CD14-positive monocyte (primary cell): ENCODE data around the gene OR1D5. TPM values are rescaled to one million over a fixed set of nuclear protein-coding genes. Genes with fewer than 3 reads are reported as not detected.

Source experiments
- DNase-seq, 3 donors: peaks; one replicate each; pipeline ENCODE4 v3.0.0-alpha.2; 2011 to 2022
- H2AFZ ChIP-seq: 2 replicates; pipeline ENCODE4 v1.6.0; 2012; ENCODE audit warnings: mild to moderate bottlenecking, low read depth, low read length, inconsistent platforms; ENCODE audit not compliant: insufficient read depth, poor library complexity, severe bottlenecking
- H3K27ac ChIP-seq, 2 donors: 1 replicate in 1 of 2; 2 replicates in 1 of 2; pipeline ENCODE4 v1.5.1; 2012 to 2013; ENCODE audit warnings: low read length in 2 of 2, control low read depth in 1 of 2, inconsistent platforms in 1 of 2, low read depth in 1 of 2, mild to moderate bottlenecking in 1 of 2
- H3K27me3 ChIP-seq, 2 donors: one replicate each; pipeline versions ENCODE4 v1.6.0 to v1.6.1; 2011 to 2013; ENCODE audit warnings: low read length in 2 of 2; ENCODE audit not compliant: control insufficient read depth in 2 of 2, insufficient read depth in 2 of 2
- H3K36me3 ChIP-seq, 2 donors: replicated peaks in 1 of 2; 1 replicate in 1 of 2; 2 replicates in 1 of 2; pipeline versions ENCODE4 v1.5.1 to v1.6.1; 2012 to 2013; ENCODE audit warnings: low read length in 2 of 2, control low read depth in 1 of 2, inconsistent platforms in 1 of 2, mild to moderate bottlenecking in 1 of 2; ENCODE audit not compliant: insufficient read depth in 2 of 2, control insufficient read depth in 1 of 2
- H3K4me1 ChIP-seq, 2 donors: 1 replicate in 1 of 2; 2 replicates in 1 of 2; pipeline versions ENCODE4 v1.5.1 to v1.6.1; 2012 to 2013; ENCODE audit warnings: low read length in 2 of 2, control low read depth in 1 of 2, inconsistent platforms in 1 of 2, mild to moderate bottlenecking in 1 of 2, moderate library complexity in 1 of 2; ENCODE audit not compliant: insufficient read depth in 2 of 2, control insufficient read depth in 1 of 2
- H3K4me2 ChIP-seq: replicated peaks from 2 replicates; pipeline ENCODE3; 2012; ENCODE audit warnings: low read length, moderate library complexity, mild to moderate bottlenecking; ENCODE audit not compliant: poor library complexity, severe bottlenecking; ENCODE audit errors: extremely low read depth
- H3K4me3 ChIP-seq, 3 experiments: fragments of 200-600 bp in 1 of 3; sonication (generic) in 1 of 3; replicated peaks in 1 of 3; 1 replicate in 2 of 3; 2 replicates in 1 of 3; pipeline ENCODE4 v1.5.1; 2011 to 2013; ENCODE audit warnings: low read length in 3 of 3, mild to moderate bottlenecking in 3 of 3, control low read depth in 2 of 3, low read depth in 2 of 3, inconsistent platforms in 1 of 3, moderate library complexity in 1 of 3
- H3K79me2 ChIP-seq: 2 replicates; pipeline ENCODE4 v1.6.0; 2012; ENCODE audit warnings: mild to moderate bottlenecking, control low read depth, inconsistent platforms, low read length, moderate library complexity; ENCODE audit not compliant: insufficient read depth
- H3K9ac ChIP-seq: 2 replicates; pipeline ENCODE4 v1.6.0; 2017; ENCODE audit warnings: low read length, mild to moderate bottlenecking; ENCODE audit not compliant: insufficient read depth, poor library complexity, severe bottlenecking
- H3K9me3 ChIP-seq, 2 donors: replicated peaks in 1 of 2; 1 replicate in 1 of 2; 2 replicates in 1 of 2; pipeline versions ENCODE4 v1.5.1 to v1.6.1; 2012 to 2013; ENCODE audit warnings: low read length in 2 of 2, control low read depth in 1 of 2; ENCODE audit not compliant: control insufficient read depth in 1 of 2, insufficient read depth in 1 of 2
- H4K20me1 ChIP-seq: 2 replicates; pipeline ENCODE4 v1.6.0; 2012; ENCODE audit warnings: mild to moderate bottlenecking, low read length, control low read depth, moderate library complexity; ENCODE audit not compliant: insufficient read depth
- H3K27ac Mint-ChIP-seq, 7 donors: one replicate each; pipeline ENCODE4 v1.8.0; 2020; ENCODE audit warnings: mild to moderate bottlenecking in 7 of 7, mixed read lengths in 7 of 7, moderate library complexity in 6 of 7, inconsistent platforms in 2 of 7
- H3K27me3 Mint-ChIP-seq, 3 donors: one replicate each; pipeline ENCODE4 v1.8.0; 2021 to 2022; ENCODE audit warnings: low read depth in 3 of 3, mild to moderate bottlenecking in 3 of 3, mixed read lengths in 3 of 3, moderate library complexity in 3 of 3, inconsistent platforms in 1 of 3
- H3K36me3 Mint-ChIP-seq, 2 donors: one replicate each; pipeline ENCODE4 v1.8.0; 2020; ENCODE audit warnings: mixed read lengths in 2 of 2, inconsistent platforms in 1 of 2, mild to moderate bottlenecking in 1 of 2
- H3K4me1 Mint-ChIP-seq: one replicate; pipeline ENCODE4 v1.8.0; 2020; ENCODE audit warnings: mild to moderate bottlenecking, mixed read lengths
- H3K4me3 Mint-ChIP-seq, 2 donors: one replicate each; pipeline ENCODE4 v1.8.0; 2020; ENCODE audit warnings: mild to moderate bottlenecking in 2 of 2, mixed read lengths in 2 of 2, moderate library complexity in 1 of 2
- H3K9me3 Mint-ChIP-seq, 7 donors: one replicate each; pipeline ENCODE4 v1.8.0; 2020 to 2022; ENCODE audit warnings: mixed read lengths in 7 of 7, mild to moderate bottlenecking in 6 of 7, moderate library complexity in 6 of 7, inconsistent platforms in 2 of 7
- CTCF ChIP-seq: fragments of 200-600 bp; IDR thresholded peaks from one replicate; pipeline ENCODE4 v1.8.0; 2022; ENCODE audit warnings: antibody characterized with exemption, mild to moderate bottlenecking
- WGBS: methylation state at CpG from one replicate; pipeline ENCODE4 v1.1.5; 2013; ENCODE audit warnings: missing lambda C conversion rate; ENCODE audit not compliant: insufficient coverage; 5-methylcytosine and 5-hydroxymethylcytosine counted together
- intact Hi-C, 2 donors: fragments of 100-400 bp; cut with micrococcal nuclease; formaldehyde crosslinking; loops; one replicate each; pipeline versions ENCODE4 v1.15.0 to v1.15.1; 2023
- polyA plus RNA-seq, 3 donors: library from polyadenylated mRNA; depleted of rRNA in 1 of 3; unstranded in 2 of 3; stranded (reverse) in 1 of 3; fragments of 300-500 nt in 2 of 3; fragments of >200 nt in 1 of 3; fragmentation: Illumina TruSeq in 2 of 3; gene quantifications; 1 replicate in 2 of 3; 2 replicates in 1 of 3; pipeline ENCODE4 v1.2.3, GENCODE V29; 2012 to 2021

OR1D5 gene
- polyA plus RNA-seq, 3 donors, result not detected

- Mint-ChIP-seq H3K4me1 (no peaks in the 10 kb centered on the region), H3K9me3 (peaks cover 11 to 27% (median 19%) of the 10 kb centered on the region in 7 donors), H3K27me3 (no peaks in the 10 kb centered on the region), H3K36me3 (peaks cover 88 to 99% of the 10 kb centered on the region in 2 donors), H3K4me3 (no peak overlapping the region), H3K27ac (peak overlapping the region in 2 of 7 donors; percentile 21 to 66)
- Histone ChIP-seq H3K4me2 (no peak overlapping the region), H3K4me3 (no peak overlapping the region), H3K9me3 (peaks cover 4 to 26% of the 10 kb centered on the region in 2 donors), H3K27me3 (no peaks in the 10 kb centered on the region), H2AFZ (no peak overlapping the region), H3K79me2 (peaks cover 3% of the 10 kb centered on the region), H3K9ac (no peak overlapping the region), H3K4me1 (no peaks in the 10 kb centered on the region), H3K27ac (no peak overlapping the region), H4K20me1 (peaks cover 46% of the 10 kb centered on the region), H3K36me3 (peaks cover 86 to 99% of the 10 kb centered on the region in 2 donors)
- no peak for TF ChIP-seq CTCF
- 98% methylated on average over 15 of the region's 16 CpGs for WGBS
- intact Hi-C loops, result no loop called here
- DNase-seq, result no peak
These were observed 43.0 kb downstream of the OR1D5 start for GRCh38 chr17:3020381-3020780.

GRCh38 chr17:3019761-3020160 is 43.6 kb downstream of the OR1D5 start:
- Histone ChIP-seq H3K4me3 (no peak overlapping the region), H3K4me1 (no peaks in the 10 kb centered on the region), H4K20me1 (peaks cover 46% of the 10 kb centered on the region), H3K27me3 (no peaks in the 10 kb centered on the region), H3K9me3 (peaks cover 4 to 26% of the 10 kb centered on the region in 2 donors), H2AFZ (no peak overlapping the region), H3K9ac (no peak overlapping the region), H3K4me2 (no peak overlapping the region), H3K79me2 (peaks cover 3% of the 10 kb centered on the region), H3K36me3 (peaks cover 86 to 99% of the 10 kb centered on the region in 2 donors), H3K27ac (no peak overlapping the region)
- TF ChIP-seq CTCF, result no peak
- H3K9me3 Mint-ChIP-seq, result peaks cover 11 to 27% (median 19%) of the 10 kb centered on the region in 7 donors
- no peaks in the 10 kb centered on the region for H3K4me1 Mint-ChIP-seq
- no peaks in the 10 kb centered on the region for H3K27me3 Mint-ChIP-seq
- H3K27ac Mint-ChIP-seq, result peak overlapping the region in 3 of 7 donors; percentile 54 to 66 (median 56)
- peaks cover 87 to 99% of the 10 kb centered on the region in 2 donors for H3K36me3 Mint-ChIP-seq
- no peak overlapping the region for H3K4me3 Mint-ChIP-seq
- 88% methylated on average over 8 of the region's 9 CpGs for WGBS
- intact Hi-C loops, result no loop called here
- DNase-seq, result no peak
